Transverse colon (tissue), 4 donors: ENCODE data around the gene CARS2.

Source experiments
- CTCF ChIP-seq, 5 experiments: fragments of 200-600 bp in 3 of 5; fragments of 450-650 bp in 2 of 5; sonication (generic) in 3 of 5; IDR thresholded peaks; 1 replicate in 2 of 5; 2 replicates in 3 of 5; pipeline ENCODE4 v1.5.1; 2016 to 2017; ENCODE audit warnings: antibody characterized with exemption in 5 of 5, inconsistent platforms in 3 of 5, mild to moderate bottlenecking in 2 of 5, moderate library complexity in 1 of 5
- EP300 ChIP-seq: sonication (generic); formaldehyde crosslinking; IDR thresholded peaks from one replicate; pipeline ENCODE4 v1.6.1; 2017; ENCODE audit warnings: antibody characterized with exemption, low read depth
- POLR2A ChIP-seq: fragments of 450-650 bp; IDR thresholded peaks from one replicate; pipeline ENCODE4 v1.6.1; 2016; ENCODE audit warnings: antibody characterized with exemption, mild to moderate bottlenecking, moderate library complexity
- POLR2AphosphoS5 ChIP-seq, 3 donors: sonication (generic); formaldehyde crosslinking; IDR thresholded peaks; one replicate each; pipeline ENCODE4 v1.6.1; 2016; ENCODE audit warnings: antibody characterized with exemption in 3 of 3

DNA sequence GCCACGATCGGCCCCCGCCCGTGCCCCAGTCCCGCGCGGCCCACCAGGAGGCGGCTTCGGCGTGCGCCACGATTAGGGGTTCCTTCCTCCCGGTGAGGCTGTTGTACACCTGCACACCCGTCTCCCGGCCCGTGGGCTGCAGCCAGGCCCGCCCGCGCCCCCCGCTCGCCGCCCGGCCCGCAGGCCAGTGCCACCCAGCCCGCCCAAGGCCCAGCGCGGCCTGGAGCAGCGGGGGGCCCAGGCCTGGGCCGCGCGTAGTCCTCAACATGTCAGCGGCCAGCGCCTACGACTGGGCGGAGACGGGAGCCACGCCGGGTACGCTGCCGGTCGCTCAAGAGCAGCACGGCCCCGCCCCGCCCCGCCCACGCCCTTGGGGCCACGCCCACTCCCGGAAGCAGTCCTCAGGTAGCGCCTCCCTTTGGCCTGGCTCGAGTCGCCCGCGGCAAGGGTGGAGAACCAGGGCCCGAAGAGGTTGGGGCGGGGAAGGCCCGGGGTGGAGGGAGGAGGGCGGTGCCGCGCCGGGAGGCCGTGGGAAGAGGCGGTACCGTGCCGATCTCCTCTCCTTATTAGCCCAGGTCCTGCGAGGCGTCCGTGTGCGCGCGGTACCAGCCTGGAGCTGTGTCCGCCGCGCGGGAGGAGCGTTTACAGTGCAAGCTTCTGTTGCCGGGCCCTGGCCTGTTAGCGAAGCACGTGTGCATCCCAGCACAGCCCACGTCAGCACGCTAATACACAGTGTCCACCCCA lies at the start of gene CARS2:
- TF ChIP-seq CTCF (IDR thresholded peaks at IDR 0.05) (peak in 2 of 5 experiments; percentile 1 to 13), POLR2A (peak; percentile 63), POLR2AphosphoS5 (IDR thresholded peaks at IDR 0.05) (peak; percentile 74 to 89 (median 85)), EP300 (peak; percentile 70)
